NB4 (cell line): ENCODE data around the gene TXNRD3.

ENCODE experiments used
- MYC ChIP-seq: IDR thresholded peaks from 2 replicates; pipeline ENCODE4 v1.6.1; 2011; ENCODE audit warnings: low read depth, low read length
- POLR2A ChIP-seq: IDR thresholded peaks from 2 replicates; pipeline ENCODE4 v1.6.1; 2011; ENCODE audit warnings: mild to moderate bottlenecking; ENCODE audit not compliant: insufficient read length; ENCODE audit errors: extremely low read depth
- TF ChIP-seq, protein P1 (sequence below): IDR thresholded peaks from one replicate; pipeline ENCODE4 v1.5.1; 2012; ENCODE audit warnings: low read depth, low read length

DNA sequence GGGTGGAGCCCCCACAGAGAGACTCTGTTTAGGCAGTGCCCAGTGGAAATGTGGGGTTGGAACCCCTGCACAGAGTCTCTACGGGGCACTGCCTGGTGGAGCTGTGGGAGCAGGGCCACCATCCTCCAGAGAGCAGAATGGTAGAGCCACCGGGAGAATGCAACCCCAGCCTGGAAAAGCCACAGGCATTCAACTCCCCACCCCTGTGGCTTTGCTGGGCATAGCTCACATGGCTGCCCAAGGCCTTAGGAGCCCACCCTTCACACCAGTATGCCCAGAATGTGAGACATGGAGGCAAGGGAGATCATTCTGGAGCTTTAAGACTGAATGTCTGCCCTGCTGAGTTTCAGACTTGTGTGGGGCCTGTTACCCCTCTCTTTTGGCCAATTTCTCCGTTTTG lies 30.1 kb upstream of the TXNRD3 start:
- TF ChIP-seq, protein P1, sequence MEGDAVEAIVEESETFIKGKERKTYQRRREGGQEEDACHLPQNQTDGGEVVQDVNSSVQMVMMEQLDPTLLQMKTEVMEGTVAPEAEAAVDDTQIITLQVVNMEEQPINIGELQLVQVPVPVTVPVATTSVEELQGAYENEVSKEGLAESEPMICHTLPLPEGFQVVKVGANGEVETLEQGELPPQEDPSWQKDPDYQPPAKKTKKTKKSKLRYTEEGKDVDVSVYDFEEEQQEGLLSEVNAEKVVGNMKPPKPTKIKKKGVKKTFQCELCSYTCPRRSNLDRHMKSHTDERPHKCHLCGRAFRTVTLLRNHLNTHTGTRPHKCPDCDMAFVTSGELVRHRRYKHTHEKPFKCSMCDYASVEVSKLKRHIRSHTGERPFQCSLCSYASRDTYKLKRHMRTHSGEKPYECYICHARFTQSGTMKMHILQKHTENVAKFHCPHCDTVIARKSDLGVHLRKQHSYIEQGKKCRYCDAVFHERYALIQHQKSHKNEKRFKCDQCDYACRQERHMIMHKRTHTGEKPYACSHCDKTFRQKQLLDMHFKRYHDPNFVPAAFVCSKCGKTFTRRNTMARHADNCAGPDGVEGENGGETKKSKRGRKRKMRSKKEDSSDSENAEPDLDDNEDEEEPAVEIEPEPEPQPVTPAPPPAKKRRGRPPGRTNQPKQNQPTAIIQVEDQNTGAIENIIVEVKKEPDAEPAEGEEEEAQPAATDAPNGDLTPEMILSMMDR, result no peak
- TF ChIP-seq POLR2A (no peak), MYC (no peak)
